CD4-positive, alpha-beta T cell (primary cell): ENCODE results near the gene KIF26A. TPM values are rescaled to one million over a fixed set of nuclear protein-coding genes. Genes with fewer than 3 reads are reported as not detected.
A peak's percentile ranks its signal among the peaks of the same experiment; 100 is the strongest.

Experiments
- ATAC-seq: fragments of 200-7000 bp; cut with Tn5 transposase; one replicate; pipeline ENCODE4 v1.10.0; 2022; ENCODE audit warnings: mild to moderate bottlenecking; ENCODE audit not compliant: poor library complexity
- CTCF ChIA-PET: fragments of 350-600 bp; sonication (Branson Sonifier 250); formaldehyde crosslinking; loops from one replicate; lab custom pipeline; 2021; ENCODE audit warnings: antibody characterized with exemption, inconsistent platforms; lab: Charles Lee
- POLR2A ChIA-PET: fragments of 350-600 bp; sonication (Branson Sonifier 250); formaldehyde crosslinking; loops from one replicate; lab custom pipeline; 2021; ENCODE audit warnings: antibody characterized with exemption, inconsistent platforms; lab: Charles Lee
- DNase-seq, 14 experiments: peaks; one replicate each; pipeline ENCODE4 v3.0.0-alpha.2; 2013 to 2020; ENCODE audit warnings: mixed read lengths in 2 of 14
- H3K27ac ChIP-seq, 2 donors: one replicate each; pipeline versions ENCODE4 v1.5.1 to v1.7.0; 2013; ENCODE audit warnings: low read length in 2 of 2, low read depth in 1 of 2, mild to moderate bottlenecking in 1 of 2
- H3K27me3 ChIP-seq, 2 experiments: 1 replicate in 1 of 2; 2 replicates in 1 of 2; pipeline versions ENCODE4 v1.6.1 to v1.7.0; 2013; ENCODE audit warnings: low read length in 2 of 2, control low read depth in 1 of 2, mild to moderate bottlenecking in 1 of 2, moderate library complexity in 1 of 2; ENCODE audit not compliant: insufficient read depth in 2 of 2, control insufficient read depth in 1 of 2
- H3K36me3 ChIP-seq: one replicate; pipeline ENCODE4 v1.6.1; 2013; ENCODE audit warnings: low read length, control low read depth; ENCODE audit not compliant: insufficient read depth
- H3K4me1 ChIP-seq: one replicate; pipeline ENCODE4 v1.6.1; 2013; ENCODE audit warnings: low read length, control low read depth; ENCODE audit not compliant: insufficient read depth
- H3K4me3 ChIP-seq: one replicate; pipeline ENCODE4 v1.5.1; 2013; ENCODE audit warnings: mild to moderate bottlenecking, low read length, moderate library complexity
- H3K9me3 ChIP-seq, 2 experiments: 1 replicate in 1 of 2; 2 replicates in 1 of 2; pipeline versions ENCODE4 v1.6.1 to v1.7.0; 2013; ENCODE audit warnings: low read length in 2 of 2, mild to moderate bottlenecking in 2 of 2, control low read depth in 1 of 2, moderate library complexity in 1 of 2; ENCODE audit not compliant: control insufficient read depth in 1 of 2, insufficient read depth in 1 of 2
- H3K27ac Mint-ChIP-seq: one replicate; pipeline ENCODE4 v1.8.0; 2020; ENCODE audit warnings: mixed read lengths
- H3K27me3 Mint-ChIP-seq: one replicate; pipeline ENCODE4 v1.8.0; 2021; ENCODE audit warnings: mixed read lengths
- H3K36me3 Mint-ChIP-seq: one replicate; pipeline ENCODE4 v1.8.0; 2021; ENCODE audit warnings: low read depth, mixed read lengths
- H3K4me1 Mint-ChIP-seq: one replicate; pipeline ENCODE4 v1.8.0; 2021; ENCODE audit warnings: low read depth, mixed read lengths
- H3K4me3 Mint-ChIP-seq: one replicate; pipeline ENCODE4 v1.8.0; 2020; ENCODE audit warnings: mild to moderate bottlenecking, mixed read lengths
- H3K9me3 Mint-ChIP-seq: one replicate; pipeline ENCODE4 v1.8.0; 2020; ENCODE audit warnings: mixed read lengths
- CTCF ChIP-seq: fragments of 200-600 bp; IDR thresholded peaks from one replicate; pipeline ENCODE4 v1.8.0; 2022; ENCODE audit warnings: antibody characterized with exemption, mild to moderate bottlenecking
- intact Hi-C, 2 experiments: fragments of 100-400 bp; cut with DNase I in 1 of 2; cut with micrococcal nuclease in 1 of 2; formaldehyde crosslinking; loops; one replicate each; pipeline versions ENCODE4 v1.15.1 to v1.9.0; 2023 to 2025; cut with DNase I, micrococcal nuclease
- total RNA-seq, 174 experiments: library from RNA in 2 of 174; stranded (reverse) in 2 of 174; gene quantifications; one replicate each; pipeline ENCODE4 v1.2.3 and lab custom pipeline; 2021 to 2026

The KIF26A gene
- total RNA-seq, 2 experiments from 2014 or later: 0.25 to 0.31 TPM

GRCh38 chr14:104195361-104195760, 57.0 kb downstream of the KIF26A start:
- DNase-seq (no peak), ATAC-seq (no peak)
- no peaks in the 10 kb centered on the region for H3K4me1 Mint-ChIP-seq
- H3K36me3 Mint-ChIP-seq: no peaks in the 10 kb centered on the region
- Histone ChIP-seq H3K4me3 (no peak overlapping the region), H3K36me3 (no peaks in the 10 kb centered on the region), H3K27me3 (no peaks in the 10 kb centered on the region), H3K4me1 (peaks cover 7% of the 10 kb centered on the region), H3K9me3 (no peaks in the 10 kb centered on the region), H3K27ac (no peak overlapping the region)
- no peak for TF ChIP-seq CTCF
- peaks cover 4% of the 10 kb centered on the region for H3K27me3 Mint-ChIP-seq
- ChIA-PET CTCF (no interaction called here), POLR2A (no interaction called here)
- no peaks in the 10 kb centered on the region for H3K9me3 Mint-ChIP-seq
- H3K4me3 Mint-ChIP-seq: no peak overlapping the region
- no peak overlapping the region for H3K27ac Mint-ChIP-seq
- intact Hi-C loops: no loop called here

DNA sequence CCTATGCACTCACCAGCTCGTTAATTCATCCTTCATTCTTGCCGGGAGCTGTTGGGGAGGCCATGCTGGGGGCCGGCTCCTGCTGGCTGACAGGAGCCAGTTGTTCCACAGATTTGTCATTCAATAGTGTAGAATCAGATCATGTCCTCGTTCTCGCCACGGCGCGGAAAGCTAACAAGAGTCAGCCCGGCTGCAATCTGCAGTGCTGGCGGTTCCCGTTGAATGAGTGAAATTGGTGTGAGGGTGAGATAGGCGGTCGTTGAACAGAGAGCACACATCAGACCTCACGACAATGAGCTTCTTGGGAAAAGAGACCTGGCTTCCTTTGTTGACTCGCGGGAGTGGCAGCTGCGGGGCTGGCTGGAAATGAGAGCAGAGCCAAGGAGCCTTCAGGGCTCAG, 57.5 kb downstream of the KIF26A start:
- ChIA-PET CTCF (no interaction called here), POLR2A (no interaction called here)
- no peaks in the 10 kb centered on the region for H3K36me3 ChIP-seq
- no peaks in the 10 kb centered on the region for H3K9me3 ChIP-seq
- intact Hi-C loops: no loop called here
- no peak overlapping the region for H3K27ac Mint-ChIP-seq
- peaks cover 7% of the 10 kb centered on the region for H3K4me1 ChIP-seq
- H3K27me3 ChIP-seq: no peaks in the 10 kb centered on the region
- DNase-seq (no peak), ATAC-seq (no peak)
- peaks cover 4% of the 10 kb centered on the region for H3K27me3 Mint-ChIP-seq
- TF ChIP-seq CTCF: no peak
- H3K36me3 Mint-ChIP-seq: no peaks in the 10 kb centered on the region
- H3K9me3 Mint-ChIP-seq: no peaks in the 10 kb centered on the region
- no peak overlapping the region for H3K4me3 Mint-ChIP-seq
- H3K4me3 ChIP-seq: no peak overlapping the region
- H3K27ac ChIP-seq: no peak overlapping the region
- no peaks in the 10 kb centered on the region for H3K4me1 Mint-ChIP-seq

- intact Hi-C loops: no loop called here
- no peaks in the 10 kb centered on the region for H3K9me3 Mint-ChIP-seq
- Histone ChIP-seq H3K9me3 (no peaks in the 10 kb centered on the region), H3K4me3 (no peak overlapping the region), H3K27ac (no peak overlapping the region), H3K36me3 (no peaks in the 10 kb centered on the region), H3K4me1 (peaks cover 7% of the 10 kb centered on the region), H3K27me3 (peaks cover 0 to 2% of the 10 kb centered on the region in 2 experiments)
- ATAC-seq (no peak), DNase-seq (peak in 1 of 14 experiments; percentile 9)
- ChIA-PET CTCF (no interaction called here), POLR2A (no interaction called here)
- no peak overlapping the region for H3K27ac Mint-ChIP-seq
- H3K27me3 Mint-ChIP-seq: peaks cover 4% of the 10 kb centered on the region
- no peaks in the 10 kb centered on the region for H3K36me3 Mint-ChIP-seq
- no peak overlapping the region for H3K4me3 Mint-ChIP-seq
- no peaks in the 10 kb centered on the region for H3K4me1 Mint-ChIP-seq
- no peak for TF ChIP-seq CTCF
These were observed 58.2 kb downstream of the KIF26A start for GRCh38 chr14:104196461-104197140.
